GM19239 (cell line): Measurements from ENCODE around the gene SLC13A3.

Experiments used
- DNase-seq: peaks from one replicate; pipeline ENCODE4 v3.0.0; 2011; ENCODE audit warnings: low spot score; ENCODE audit not compliant: insufficient read length
- FAIRE-seq: peaks from 2 replicates; lab custom pipeline; 2011; peaks lifted over from hg19 to GRCh38; lab: Jason Lieb, UNC

Gene SLC13A3

GRCh38 chr20:46610145-46610544 lies 41.1 kb downstream of the SLC13A3 start:
- no peak for DNase-seq
- FAIRE-seq: no peak

- DNase-seq (no peak), FAIRE-seq (no peak)
Observed at GRCh38 chr20:46609043-46609442, 42.2 kb downstream of the SLC13A3 start.

DNA sequence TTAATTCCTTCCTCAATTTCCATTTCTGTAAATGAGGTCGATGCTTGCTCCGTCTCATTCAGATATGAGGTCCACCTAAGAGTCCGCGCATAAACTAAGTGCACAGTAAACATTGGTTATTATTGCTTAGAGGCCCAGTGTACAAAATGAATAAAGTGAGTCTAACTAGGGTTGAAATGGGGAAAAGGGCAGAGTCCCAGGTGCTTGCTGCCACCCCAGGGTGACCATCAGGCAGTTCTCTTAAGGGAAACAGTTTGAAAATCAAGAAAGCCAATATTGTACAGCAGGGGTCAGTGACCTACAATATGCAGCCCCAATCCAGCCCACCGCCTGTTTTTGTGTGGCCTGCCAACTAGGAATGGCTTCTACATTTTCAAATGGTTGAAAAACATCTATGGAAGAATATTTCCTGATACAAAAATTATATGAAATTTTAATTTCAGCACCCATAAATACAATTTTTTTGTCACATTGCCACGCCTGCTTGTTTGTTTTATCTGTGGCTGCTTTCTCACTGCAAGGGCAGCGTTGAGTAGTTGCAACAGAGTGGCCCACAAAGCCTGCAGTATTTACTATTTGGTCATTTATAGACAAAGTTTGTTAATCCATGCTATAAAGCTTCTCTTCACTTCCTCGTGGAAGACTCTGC lies 43.3 kb downstream of the SLC13A3 start:
- FAIRE-seq: no peak
- DNase-seq: no peak

DNA sequence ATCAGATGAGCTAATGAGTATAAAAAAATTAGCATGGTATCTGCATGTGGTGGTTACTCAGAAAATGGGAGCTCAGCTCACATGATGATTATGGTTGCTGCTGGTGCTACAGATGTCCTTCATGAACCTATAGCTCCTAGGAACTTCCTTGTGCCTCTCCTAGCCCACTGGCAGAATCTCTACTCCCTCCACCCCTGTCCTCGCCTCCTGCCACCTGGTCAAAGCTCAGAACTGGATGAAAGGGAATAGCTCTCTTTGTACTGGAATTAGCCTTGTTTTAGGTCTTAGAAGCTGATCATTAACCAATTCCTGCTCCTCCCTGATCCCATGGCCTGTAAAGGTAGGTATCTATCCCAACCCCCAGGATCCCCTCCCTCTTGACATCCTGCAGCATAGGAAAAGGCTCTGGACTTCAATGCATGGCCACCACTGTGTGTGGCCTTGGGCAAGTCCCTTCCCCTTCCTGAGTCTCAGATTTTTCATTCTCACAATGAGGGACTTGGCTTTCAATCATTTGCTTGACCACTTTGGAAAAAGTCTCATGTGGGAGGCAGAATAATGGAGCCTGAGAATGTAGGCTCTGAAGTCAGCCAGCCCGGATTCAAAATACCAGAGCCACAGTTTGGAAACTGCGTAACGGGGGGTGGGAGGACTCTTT lies 43.9 kb downstream of the SLC13A3 start:
- DNase-seq: no peak
- FAIRE-seq: no peak

DNA sequence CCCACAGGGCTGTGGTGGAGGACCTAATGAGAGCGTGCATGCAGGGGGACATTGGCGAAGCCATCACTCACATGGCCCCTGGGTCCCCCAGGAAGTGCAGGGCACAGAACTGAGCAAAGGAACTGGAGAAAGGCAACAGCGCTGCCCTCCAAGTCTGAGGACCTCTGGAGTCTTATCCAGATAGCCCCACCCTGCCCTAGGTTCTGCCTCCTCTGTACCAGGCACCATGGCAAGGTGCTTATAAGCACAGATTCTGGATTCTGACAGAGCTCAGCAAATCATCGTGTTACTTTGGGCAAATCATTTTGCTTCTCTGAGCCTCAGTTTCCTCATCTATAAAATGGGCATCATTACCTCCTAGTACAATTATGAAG lies 44.5 kb downstream of the SLC13A3 start:
- FAIRE-seq: no peak
- no peak for DNase-seq

DNA sequence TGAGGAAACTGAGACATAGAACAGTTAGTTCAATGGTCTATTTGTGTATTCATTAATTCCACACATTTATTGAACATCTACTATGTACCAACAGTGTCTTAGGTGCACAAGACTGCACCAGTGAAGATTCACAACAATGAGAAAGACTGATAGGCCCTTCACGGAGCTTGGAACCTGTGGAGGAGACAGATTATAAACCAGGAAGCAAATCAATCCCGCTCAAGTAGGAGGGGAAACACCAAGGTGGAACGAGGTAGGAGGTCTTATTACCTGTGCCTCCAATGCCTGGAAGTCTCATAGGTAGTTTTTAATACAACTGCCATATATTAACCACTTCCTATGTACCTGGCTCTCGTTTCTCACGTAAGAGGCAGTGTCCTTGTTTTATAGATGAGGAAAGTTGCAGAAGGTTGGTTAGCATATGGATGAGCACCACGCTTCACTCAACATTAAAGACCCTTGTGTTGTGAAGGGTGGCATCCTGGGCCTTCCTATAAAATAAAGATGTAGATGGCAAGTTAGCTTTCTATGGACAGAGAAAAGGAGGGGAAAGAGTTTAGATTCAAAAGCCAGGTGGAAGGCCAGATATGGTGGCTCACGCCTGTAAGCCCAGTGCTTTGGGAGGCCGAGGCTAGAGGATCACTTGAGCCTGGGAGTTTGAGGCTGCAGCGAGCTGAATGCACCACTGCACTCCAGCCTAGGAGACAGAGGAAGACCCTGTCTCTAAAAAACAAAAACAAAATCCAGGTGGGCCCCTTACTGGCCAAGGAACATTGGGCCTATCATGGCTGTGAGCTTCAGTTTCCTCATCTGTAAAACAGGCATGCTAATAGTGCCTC lies 45.1 kb downstream of the SLC13A3 start:
- FAIRE-seq (no peak), DNase-seq (no peak)

DNA sequence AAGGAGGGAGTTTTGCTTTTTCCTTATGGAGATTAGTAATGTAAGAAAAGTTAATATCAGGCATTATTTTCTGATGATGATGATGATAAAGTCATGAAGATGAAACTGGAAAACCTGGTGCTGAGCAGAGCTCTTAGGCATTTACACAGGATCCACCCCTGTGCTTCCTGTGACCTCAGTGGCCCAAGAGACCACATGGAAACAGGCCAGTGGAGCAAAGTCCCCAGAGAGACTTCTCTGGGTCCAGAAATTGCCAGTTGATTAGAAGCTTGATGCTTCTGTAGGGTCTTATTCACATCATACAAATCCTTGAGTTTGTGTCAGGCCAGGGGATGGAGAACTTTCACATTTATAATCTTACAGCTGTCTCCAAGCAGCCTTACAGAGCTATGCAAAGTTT lies 46.1 kb downstream of the SLC13A3 start:
- DNase-seq: no peak
- no peak for FAIRE-seq

- FAIRE-seq (no peak), DNase-seq (no peak)
Observed at GRCh38 chr20:46604551-46605133, 46.6 kb downstream of the SLC13A3 start.

GRCh38 chr20:46602429-46602828 lies 48.8 kb downstream of the SLC13A3 start:
- no peak for FAIRE-seq
- DNase-seq: no peak

GRCh38 chr20:46601603-46602122 lies 49.6 kb downstream of the SLC13A3 start:
- FAIRE-seq: no peak
- no peak for DNase-seq

DNA sequence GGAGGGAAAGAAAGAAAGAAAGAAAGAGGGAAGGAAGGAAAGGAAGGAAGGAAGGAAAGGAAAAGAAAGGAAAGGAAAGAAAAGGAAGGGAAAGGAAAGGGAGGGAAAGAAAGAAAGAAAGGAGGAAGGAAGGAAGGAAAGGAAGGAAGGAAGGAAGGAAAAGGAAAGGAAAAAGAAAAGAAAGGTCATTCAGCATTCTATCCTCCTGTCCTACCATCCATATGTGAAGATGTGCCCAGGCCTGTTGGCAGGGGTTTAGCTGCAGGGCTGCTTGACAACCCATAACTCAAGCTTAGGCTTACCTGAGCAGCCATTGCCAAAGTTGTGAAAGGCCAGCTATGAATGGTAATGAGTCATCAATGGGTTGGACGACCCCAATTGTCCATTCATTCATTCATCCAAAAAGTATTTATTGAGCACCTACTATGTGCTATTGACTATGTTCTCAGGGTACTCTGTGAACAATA lies 50.9 kb downstream of the SLC13A3 start:
- FAIRE-seq (no peak), DNase-seq (no peak)

DNA sequence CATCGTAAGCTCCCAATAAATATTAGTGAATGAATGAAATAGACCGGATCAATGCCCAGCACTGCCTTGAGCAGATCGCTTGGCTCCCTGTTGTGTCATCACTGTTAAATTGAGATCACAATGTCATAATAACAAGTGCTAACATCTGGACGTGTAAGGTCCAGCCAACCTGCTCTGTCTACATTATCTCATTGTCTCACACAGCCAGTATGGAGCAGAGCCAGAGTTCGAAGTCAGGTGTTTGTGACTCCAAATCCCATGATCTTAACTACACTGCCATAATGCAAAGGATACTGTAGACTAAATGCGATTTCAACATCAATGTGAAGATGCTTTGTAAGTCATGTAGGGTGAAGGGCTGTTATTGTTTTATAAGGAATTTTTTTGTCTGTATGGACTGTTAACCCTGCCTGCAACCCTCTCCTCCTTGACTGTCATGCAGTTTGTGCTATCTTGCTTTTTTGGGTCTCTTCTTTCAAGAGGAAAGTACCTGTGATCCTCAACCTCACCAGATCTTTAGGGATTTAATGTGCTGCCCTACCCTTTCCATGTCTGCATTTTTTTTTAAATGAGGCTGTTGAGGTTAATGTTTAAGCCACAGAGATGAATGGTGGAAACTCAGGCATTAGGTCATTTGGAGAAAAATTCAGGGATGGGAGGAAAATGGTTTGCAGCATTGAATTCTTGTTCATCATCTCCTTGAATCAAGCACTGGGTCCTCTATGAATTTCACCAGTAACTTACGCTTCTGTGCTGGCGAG lies 51.9 kb downstream of the SLC13A3 start:
- FAIRE-seq (no peak), DNase-seq (no peak)

GRCh38 chr20:46595933-46596332 lies 55.3 kb downstream of the SLC13A3 start:
- DNase-seq (no peak), FAIRE-seq (no peak)

GRCh38 chr20:46594725-46595124 lies 56.5 kb downstream of the SLC13A3 start:
- FAIRE-seq: no peak
- no peak for DNase-seq

GRCh38 chr20:46592580-46593362 lies 58.5 kb downstream of the SLC13A3 start:
- FAIRE-seq (no peak), DNase-seq (peak; percentile 20)

DNA sequence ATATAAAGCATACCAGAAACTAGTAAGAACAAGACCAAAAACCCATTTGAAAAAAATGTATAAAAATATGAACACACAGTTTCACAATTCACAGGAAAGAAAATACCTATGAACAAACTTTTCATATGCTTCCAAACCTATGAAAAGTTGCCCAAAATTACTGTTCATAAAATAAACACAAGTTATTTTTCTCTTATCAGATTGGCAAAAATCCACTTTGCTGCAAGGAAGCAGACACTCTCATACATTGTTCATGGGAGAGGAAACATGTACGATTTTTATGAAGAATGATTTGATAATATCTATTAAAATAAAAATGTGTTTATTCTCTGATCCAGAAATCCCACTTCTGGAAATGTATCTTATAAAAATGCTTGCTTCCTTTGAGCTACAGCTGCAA lies 60.8 kb downstream of the SLC13A3 start:
- no peak for FAIRE-seq
- DNase-seq: no peak

- no peak for FAIRE-seq
- no peak for DNase-seq
Observed at GRCh38 chr20:46588532-46589511, 62.4 kb downstream of the SLC13A3 start.

- FAIRE-seq (no peak), DNase-seq (no peak)
Observed at GRCh38 chr20:46587986-46588385, 63.3 kb downstream of the SLC13A3 start.
